Measurements from ENCODE around the gene TMSB4X. TPM values are rescaled to one million over a fixed set of nuclear protein-coding genes. Genes with fewer than 3 reads are reported as not detected.

The TMSB4X gene
- total and polyA plus RNA-seq, 2 of the 8 experiments (the other 6 are each of a cell fraction or from before 2014, with no cell fraction given) = 2,063 to 2,112 TPM

- Histone ChIP-seq H3K23ac (ENCODE audit: insufficient read length) (no peak overlapping the region), H4K20me1 (replicated peaks in 1 of 2; ENCODE audit: control insufficient read depth in 1 of 2, insufficient read depth in 2 of 2, low read length in 2 of 2) (no peaks in the 10 kb centered on the region), H2AFZ (ENCODE audit: low read length) (no peak overlapping the region), H2BK20ac (ENCODE audit: low read length) (no peak overlapping the region), H2AK5ac (ENCODE audit: low read depth, low read length) (no peak overlapping the region), H3K56ac (replicated peaks; ENCODE audit: insufficient read length, low read depth, low read length) (no peak overlapping the region), H4K8ac (ENCODE audit: extremely low read depth, insufficient read depth, low read length) (no peak overlapping the region), H4K91ac (replicated peaks; ENCODE audit: insufficient read length, low read length) (no peak overlapping the region), H3K27ac (ENCODE audit: low read depth, low read length) (no peak overlapping the region), H3K36me3 (ENCODE audit: control insufficient read depth in 2 of 4, insufficient read depth in 4 of 4, low read length in 3 of 4) (no peaks in the 10 kb centered on the region), H2BK5ac (ENCODE audit: low read depth, low read length) (no peak overlapping the region), H4K5ac (ENCODE audit: insufficient read length, low read depth, low read length) (no peak overlapping the region), H3K4me3 (ENCODE audit: extremely low read depth in 1 of 4, insufficient read depth in 2 of 4, low read depth in 3 of 4, low read length in 4 of 4) (no peak overlapping the region), H2BK120ac (replicated peaks; ENCODE audit: low read depth, low read length) (no peak overlapping the region), H3K4me1 (replicated peaks in 1 of 4; ENCODE audit: control insufficient read depth in 3 of 4, insufficient read depth in 4 of 4, low read length in 3 of 4) (no peaks in the 10 kb centered on the region), H2BK12ac (ENCODE audit: low read depth, low read length) (no peak overlapping the region), H3K4ac (replicated peaks; ENCODE audit: insufficient read length, low read depth, low read length) (no peak overlapping the region), H3K79me2 (ENCODE audit: control insufficient read depth in 1 of 2, insufficient read depth in 2 of 2, low read length in 2 of 2) (no peaks in the 10 kb centered on the region), H3K9me3 (ENCODE audit: insufficient read depth in 2 of 2, low read depth in 1 of 2, low read length in 1 of 2) (no peaks in the 10 kb centered on the region), H3K9ac (replicated peaks in 1 of 4; ENCODE audit: extremely low read depth in 1 of 4, low read depth in 3 of 4, low read length in 3 of 4) (no peak overlapping the region), H2BK15ac (ENCODE audit: low read length) (no peak overlapping the region), H3K4me2 (ENCODE audit: insufficient read depth in 1 of 2, low read depth in 2 of 2, low read length in 2 of 2) (no peak overlapping the region), H3K23me2 (ENCODE audit: low read depth, low read length) (no peaks in the 10 kb centered on the region), H3K18ac (ENCODE audit: extremely low read depth, low read length) (no peak overlapping the region), H3K14ac (ENCODE audit: insufficient read length) (no peak overlapping the region), H3K27me3 (replicated peaks in 1 of 4; ENCODE audit: control insufficient read depth in 3 of 4, extremely low read depth in 1 of 4, insufficient read depth in 3 of 4, low read length in 3 of 4) (no peaks in the 10 kb centered on the region), H3K79me1 (ENCODE audit: low read depth, low read length) (no peaks in the 10 kb centered on the region)
- ChIA-PET POLR2A (ENCODE audit: partially characterized antibody) (interaction anchor here (0.8 kb wide), 1 partner anchor 22 kb away, joined by 3 read pairs; no protein-coding TSS in a partner anchor), CTCF (ENCODE audit: partially characterized antibody) (interaction anchor here (0.6 to 1.5 kb wide), 4 partner anchors 10 to 364 kb away, joined by 3 to 4 read pairs (median 3); no protein-coding TSS in a partner anchor)
- no peak for FAIRE-seq
- TF ChIP-seq TCF12 (IDR thresholded peaks at IDR 0.05; ENCODE audit: low read depth, low read length) (no peak), SP2 (IDR thresholded peaks at IDR 0.05; ENCODE audit: low read length) (no peak), CREB1 (IDR thresholded peaks at IDR 0.05) (no peak), CTCF (IDR thresholded peaks at IDR 0.05; ENCODE audit: control extremely low read depth in 1 of 3, insufficient read depth in 1 of 3, low read depth in 1 of 3, low read length in 3 of 3) (no peak), MAFK (IDR thresholded peaks at IDR 0.05; ENCODE audit: low read depth, low read length) (no peak), BRCA1 (IDR thresholded peaks at IDR 0.05; ENCODE audit: low read depth, low read length) (no peak), KDM5A (IDR thresholded peaks at IDR 0.05; ENCODE audit: low read length) (no peak)
- DNase-seq (ENCODE audit: low read depth in 1 of 2, low spot score in 2 of 2) = no peak
- 89% methylated on average over 3 of the region's 4 CpGs; no CpG with 5 or more reads in 1 of the 2 experiments for WGBS, 2 experiments (ENCODE audit: extremely low coverage in 1 of 2, insufficient coverage in 1 of 2, insufficient read length in 1 of 2, insufficient replicate concordance in 2 of 2, low coverage in 1 of 2, low lambda C conversion rate in 2 of 2, missing lambda C conversion rate in 1 of 2)
These were observed 19.9 kb upstream of the TMSB4X start for GRCh38 chrX:12954981-12955380.

All from H1 (cell line).